HS-5 (cell line): ENCODE measurements around the gene ALPI.

Experiments
- DNase-seq: peaks from one replicate; pipeline ENCODE4 v3.0.0-alpha.2; 2012; ENCODE audit warnings: low read depth

ALPI gene

DNA sequence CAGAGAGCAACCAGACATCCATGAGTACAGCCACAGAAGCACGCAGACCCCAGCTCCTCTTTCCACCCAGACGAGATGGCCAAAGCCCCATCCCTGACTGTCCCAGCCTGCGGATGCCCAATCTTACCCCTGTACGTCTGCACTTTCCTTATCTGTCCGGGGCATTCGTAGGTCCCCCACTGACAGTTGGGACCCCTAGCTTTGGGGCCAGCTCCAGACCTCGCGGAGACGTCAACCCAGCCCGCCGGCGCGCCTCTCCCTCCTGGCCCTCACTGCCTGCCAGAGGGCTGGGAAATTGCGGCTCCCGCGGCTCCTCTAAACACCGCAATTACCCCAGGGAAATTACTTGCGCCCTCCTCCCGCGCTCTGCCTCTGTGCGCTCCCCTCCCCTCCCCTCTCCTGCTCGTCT is 29.4 kb downstream of the ALPI start:
- no peak for DNase-seq

- DNase-seq: no peak
Measured at GRCh38 chr2:232485757-232486557, 30.0 kb downstream of the ALPI start.

- no peak for DNase-seq
Measured at GRCh38 chr2:232486558-232487384, 30.8 kb downstream of the ALPI start.

DNA sequence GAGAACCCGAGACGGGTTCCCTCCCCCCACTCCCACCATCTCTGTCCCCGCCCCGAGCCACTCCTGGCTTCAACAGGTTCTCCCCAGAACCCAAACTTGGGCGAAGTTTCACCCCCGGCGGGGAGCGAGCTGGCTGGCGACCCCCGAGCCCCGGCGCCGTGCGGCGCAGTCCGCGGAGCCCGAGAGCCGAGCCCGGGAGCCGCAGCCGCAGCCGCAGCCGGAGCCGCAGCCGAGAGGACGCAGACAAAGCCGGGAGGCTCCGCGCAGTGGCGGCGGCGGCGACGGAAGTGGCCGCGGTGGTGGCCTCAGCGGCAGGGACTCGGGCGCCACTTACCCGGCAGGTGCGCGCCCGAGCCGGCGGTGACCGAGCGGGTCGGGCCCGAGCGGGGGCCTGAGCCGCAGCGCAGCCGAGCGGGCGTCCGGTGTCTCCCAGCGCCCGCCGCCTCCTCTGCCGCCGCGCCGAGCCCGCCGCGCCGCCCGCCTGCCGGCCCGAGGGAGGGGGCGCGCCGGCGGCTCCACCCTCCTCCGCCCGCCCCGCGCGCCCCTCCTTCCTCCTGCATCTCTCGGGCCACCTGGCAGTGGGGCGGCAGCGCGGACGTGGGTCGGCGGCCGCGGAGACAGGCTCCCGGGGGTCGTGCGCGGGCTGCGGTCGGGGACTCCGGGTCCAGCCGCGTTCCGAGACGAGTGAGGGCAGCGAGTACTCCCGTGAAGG is 31.6 kb downstream of the ALPI start, which contains the start of gene ECEL1:
Gene ECEL1, minus strand, starts transcription at position 450 of the 712 bp plus-strand sequence. CDS start 1,181 bp downstream, outside the sequence.
- DNase-seq: no peak

- DNase-seq: no peak
Measured at GRCh38 chr2:232488097-232488711, 32.3 kb downstream of the ALPI start.

DNA sequence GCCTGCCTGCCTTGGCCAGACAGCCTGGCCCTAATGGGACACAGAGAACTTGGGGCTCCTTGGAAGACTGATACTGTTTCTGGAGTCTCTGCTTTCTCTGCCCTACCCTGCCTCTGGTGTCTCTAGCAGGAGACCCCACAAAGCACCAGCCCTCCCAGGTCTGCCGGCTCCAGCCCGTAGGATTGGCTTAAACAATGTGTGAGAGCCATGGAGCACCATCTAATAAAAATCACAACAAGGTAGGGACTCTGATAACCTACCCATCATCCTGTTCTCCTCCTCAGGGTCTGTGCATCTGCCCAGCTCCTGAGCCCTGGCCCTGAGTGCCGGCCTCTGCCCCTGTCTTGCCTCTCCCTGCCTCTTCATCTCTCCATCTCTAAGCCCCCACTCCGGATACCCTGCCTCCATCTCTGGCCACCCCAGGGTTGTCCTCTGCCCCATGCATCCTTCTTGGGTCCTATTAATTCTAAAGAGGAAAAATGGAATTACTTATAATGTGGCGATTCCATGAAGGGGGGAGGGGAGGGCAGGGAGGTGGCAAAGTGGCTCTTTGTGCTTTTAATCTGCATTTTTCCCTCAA is 32.9 kb downstream of the ALPI start:
- DNase-seq: no peak

GRCh38 chr2:232489516-232490220 is 33.7 kb downstream of the ALPI start:
- no peak for DNase-seq

DNA sequence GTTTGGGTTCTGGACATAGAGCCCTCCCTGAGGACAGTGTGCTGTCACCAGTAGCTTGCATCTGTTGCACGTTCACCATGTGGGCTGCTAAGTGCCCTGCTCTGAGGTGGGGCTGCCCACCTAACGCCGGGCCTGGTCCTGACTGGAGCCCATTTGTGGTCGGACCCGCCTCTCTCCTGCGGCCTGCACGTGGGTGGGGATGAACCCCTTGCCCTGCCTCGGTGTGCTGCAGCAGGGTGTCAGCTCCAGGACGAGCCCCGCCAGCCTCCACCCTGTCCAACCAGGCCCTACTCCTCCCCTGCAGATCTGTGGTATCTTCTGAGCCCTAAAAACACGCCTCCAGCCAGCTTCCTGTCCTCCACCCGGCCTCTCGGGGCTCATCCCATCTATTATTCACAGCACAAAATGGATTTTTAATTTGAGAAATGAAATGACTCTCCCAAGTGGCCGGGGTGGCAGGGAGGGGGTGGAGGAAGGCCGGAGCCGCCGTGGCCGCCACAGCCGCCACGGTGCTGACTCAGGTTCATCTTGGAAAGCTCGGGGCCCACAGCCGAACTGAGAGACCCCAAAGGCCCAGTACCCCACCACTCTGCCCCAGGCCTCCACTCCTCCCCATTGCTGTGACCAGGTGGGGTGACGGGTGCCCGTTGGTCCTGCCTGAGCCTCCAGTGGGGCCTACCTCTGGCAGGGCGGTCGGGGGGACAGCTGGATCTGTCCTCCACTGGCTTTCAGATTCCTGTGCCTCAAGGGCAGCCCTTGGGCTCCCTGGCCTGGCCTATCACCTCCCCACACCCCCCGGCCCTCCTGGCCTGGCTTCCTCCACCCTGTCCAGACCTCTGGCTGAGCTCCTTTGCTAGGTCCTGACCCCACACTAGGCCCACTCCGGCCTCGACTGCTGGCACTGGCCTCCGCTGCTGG is 34.5 kb downstream of the ALPI start:
- DNase-seq: no peak

DNA sequence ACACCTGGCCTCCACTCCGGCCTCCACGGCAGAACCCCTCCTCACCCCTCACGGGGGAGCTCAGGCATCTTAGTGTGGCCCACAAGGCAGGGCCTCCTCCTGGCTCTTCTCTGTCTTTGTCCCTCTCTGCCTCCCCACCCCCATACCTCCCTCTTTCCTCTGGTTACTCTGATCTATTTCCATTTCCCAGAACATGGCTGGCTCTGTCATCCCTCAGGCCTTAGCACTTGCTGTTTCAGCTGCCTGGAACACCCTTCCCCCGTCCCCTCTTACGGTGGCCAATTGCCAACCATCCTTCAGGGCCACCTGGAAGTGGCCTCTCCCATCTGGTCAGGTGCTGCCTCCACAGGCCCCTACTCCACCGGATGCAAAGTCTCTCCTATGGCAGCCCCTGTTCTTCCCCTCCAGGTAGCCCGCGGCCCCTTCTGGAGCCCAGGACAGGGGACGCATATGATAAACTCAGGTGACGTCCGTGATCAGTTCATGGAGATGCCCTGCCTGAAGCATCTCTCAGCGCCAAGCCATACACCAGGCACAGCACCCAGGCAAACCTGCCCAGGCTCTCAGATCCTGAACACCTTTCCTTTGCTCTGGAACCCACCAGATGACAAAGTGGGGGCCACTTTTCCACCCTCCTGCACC is 35.3 kb downstream of the ALPI start:
- no peak for DNase-seq

GRCh38 chr2:232492236-232492848 is 36.4 kb downstream of the ALPI start:
- no peak for DNase-seq

DNA sequence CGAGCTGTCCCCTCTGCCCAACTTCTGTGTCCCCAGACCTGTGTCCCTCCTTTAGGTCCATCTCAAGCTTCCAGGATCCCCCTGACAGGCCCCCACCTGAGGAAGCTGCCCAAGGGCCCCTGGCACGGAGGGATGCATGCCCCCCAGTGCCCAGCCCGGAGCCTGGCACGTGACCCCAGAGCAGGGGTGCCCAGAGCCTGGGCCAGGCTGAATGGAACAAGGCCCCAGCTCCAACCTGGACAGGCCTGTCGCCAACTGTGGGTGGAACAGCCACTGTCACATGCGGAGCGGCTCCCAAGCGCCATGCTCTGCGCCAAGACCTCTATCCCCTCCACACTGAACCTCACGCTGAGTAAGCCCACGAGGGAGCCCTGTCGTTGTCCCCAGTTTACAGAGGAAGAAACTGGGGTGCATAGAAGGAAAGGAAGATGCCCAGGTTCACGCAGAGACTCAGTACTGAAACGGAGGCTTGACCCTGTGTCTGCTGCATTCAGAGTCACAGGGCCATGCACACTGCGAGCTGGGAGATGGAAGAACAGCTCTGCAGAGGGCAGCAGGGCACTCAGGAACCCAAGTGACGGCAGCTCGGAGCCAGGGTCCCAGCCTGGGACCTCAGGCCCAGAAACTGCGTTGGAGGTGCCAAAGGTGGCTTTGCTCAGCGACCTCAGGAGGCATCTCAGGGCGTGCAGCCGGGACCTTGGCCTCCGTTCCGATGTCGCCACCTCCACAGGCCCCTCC is 37.2 kb downstream of the ALPI start:
- DNase-seq: no peak

GRCh38 chr2:232493701-232494474 is 37.9 kb downstream of the ALPI start:
- no peak for DNase-seq

- no peak for DNase-seq
Measured at GRCh38 chr2:232494542-232494941, 38.6 kb downstream of the ALPI start.

DNA sequence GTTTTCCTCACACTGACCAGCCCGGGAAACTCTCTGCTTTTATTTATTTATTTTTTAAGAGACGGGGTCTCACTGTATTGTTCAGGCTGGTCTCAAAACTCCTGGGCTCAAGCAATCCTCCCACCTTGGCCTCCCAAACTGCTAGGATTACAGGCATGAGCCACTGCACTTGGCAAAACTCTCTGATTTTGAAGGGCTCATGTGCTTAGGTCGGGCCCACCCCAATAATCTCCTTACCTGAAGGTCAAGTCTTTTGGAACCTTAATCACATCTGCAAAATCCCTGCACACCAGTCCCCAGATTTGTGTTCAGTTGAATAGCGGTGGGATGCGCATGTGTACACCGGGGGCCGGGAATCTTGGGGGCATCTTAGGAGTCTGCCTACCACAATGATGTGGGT is 39.3 kb downstream of the ALPI start:
- DNase-seq: no peak

DNA sequence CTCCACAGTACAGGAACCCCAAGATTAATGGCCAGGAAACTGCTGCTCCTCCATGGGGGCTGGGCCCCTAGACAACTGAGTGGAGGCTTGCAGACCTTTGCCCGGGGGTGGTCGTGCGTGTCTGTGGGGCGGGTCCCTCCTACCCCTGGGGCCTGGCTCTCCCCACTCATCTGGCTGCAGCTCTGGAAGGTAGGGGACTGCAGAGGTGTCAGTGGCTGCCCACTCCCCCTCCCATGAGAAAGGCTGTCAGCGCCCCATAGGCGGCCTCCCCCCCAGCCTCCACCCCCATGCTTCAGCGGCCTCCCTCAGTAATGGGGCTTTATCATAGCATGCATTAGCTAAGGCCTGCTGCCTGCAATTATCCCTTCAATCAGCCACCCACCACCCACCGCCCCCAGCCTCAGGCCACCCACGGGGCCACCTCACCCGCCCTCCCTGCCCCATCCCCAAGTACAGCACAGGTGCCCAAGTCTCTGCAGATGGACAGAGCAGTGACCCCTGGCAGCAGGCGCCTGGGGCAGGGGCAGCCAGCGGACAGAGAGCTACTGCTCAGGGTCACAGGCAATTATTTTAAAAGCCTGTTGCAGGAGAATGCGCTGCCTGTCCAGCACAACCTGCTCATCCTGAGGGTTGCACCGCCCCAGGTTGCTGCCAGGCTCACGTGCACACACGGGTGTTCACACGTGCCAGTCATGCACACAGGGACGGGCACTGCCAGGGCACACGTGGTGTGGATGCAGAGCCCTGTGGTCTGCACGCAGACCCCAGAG is 40.7 kb downstream of the ALPI start:
- DNase-seq: no peak

DNA sequence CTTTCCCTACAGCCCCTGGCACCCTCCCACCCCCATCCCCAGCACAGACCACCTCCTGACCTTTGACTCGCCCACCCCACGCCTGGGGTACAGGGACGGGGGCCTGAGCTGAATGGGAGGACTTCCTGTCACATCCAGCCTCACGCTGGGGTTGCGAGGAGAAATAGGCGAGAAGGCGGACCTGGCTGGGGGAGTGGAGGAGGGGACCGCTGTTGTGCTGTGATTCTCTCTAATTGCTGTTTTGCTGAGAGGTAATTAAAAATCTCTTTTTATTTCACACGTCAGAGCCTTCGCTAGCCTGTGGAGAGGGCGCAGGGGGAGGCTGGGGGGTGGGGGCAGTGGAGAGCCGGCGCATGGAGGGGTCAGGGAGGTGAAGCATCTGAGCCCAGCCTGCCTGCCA is 41.4 kb downstream of the ALPI start:
- no peak for DNase-seq

DNA sequence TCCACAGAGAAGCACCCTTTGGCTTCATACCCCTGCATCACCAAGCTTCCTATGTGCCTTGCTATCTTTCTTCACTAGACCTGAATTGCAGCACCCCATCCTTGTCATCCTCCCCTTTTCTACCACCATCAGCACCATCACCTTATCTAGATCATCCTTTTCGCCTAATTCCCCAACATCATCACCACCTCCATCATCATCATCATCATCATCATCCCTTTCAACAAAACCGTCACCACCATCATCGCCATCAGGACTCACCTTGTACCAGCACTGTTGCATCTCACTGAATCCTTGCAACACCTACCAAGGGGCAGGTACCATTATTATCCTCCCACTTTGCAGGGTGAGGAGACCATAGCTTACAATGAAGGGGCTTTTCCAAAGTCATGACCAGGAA is 42.5 kb downstream of the ALPI start:
- no peak for DNase-seq
